ENCODE measurements around the gene CDC42EP4. TPM values are rescaled to one million over a fixed set of nuclear protein-coding genes. Genes with fewer than 3 reads are reported as not detected.

The CDC42EP4 gene
- polyA plus RNA-seq, 1 donor from 2014 or later = 19.4 TPM

GRCh38 chr17:73349647-73350046, 37.8 kb upstream of the CDC42EP4 start:
- H4K20me1 ChIP-seq (ENCODE audit: insufficient read depth) = no peaks in the 10 kb centered on the region
- no peak overlapping the region for H3K4me2 ChIP-seq (ENCODE audit: low read length)
- H3K4me3 ChIP-seq (ENCODE audit: low read length) = no peak overlapping the region
- no peak overlapping the region for H3K27ac ChIP-seq (ENCODE audit: low read length)
- no peaks in the 10 kb centered on the region for H3K27me3 ChIP-seq (ENCODE audit: insufficient read depth, low read depth, low read length)
- H3K36me3 ChIP-seq (ENCODE audit: insufficient read depth, low read length) = no peaks in the 10 kb centered on the region
- no peaks in the 10 kb centered on the region for H3K79me2 ChIP-seq (replicated peaks; ENCODE audit: insufficient read depth, low read length)
- no peaks in the 10 kb centered on the region for H3K9me2 ChIP-seq (ENCODE audit: insufficient read depth, low read length)
- no peak for TF ChIP-seq SMC3 (conservative IDR thresholded peaks at IDR 0.05; ENCODE audit: poor library complexity)
- no peak for TF ChIP-seq POLR2AphosphoS5 (IDR thresholded peaks at IDR 0.05)
- TF ChIP-seq CTCF (IDR thresholded peaks at IDR 0.05; ENCODE audit: poor library complexity, severe bottlenecking) = no peak
- TF ChIP-seq, protein P1, sequence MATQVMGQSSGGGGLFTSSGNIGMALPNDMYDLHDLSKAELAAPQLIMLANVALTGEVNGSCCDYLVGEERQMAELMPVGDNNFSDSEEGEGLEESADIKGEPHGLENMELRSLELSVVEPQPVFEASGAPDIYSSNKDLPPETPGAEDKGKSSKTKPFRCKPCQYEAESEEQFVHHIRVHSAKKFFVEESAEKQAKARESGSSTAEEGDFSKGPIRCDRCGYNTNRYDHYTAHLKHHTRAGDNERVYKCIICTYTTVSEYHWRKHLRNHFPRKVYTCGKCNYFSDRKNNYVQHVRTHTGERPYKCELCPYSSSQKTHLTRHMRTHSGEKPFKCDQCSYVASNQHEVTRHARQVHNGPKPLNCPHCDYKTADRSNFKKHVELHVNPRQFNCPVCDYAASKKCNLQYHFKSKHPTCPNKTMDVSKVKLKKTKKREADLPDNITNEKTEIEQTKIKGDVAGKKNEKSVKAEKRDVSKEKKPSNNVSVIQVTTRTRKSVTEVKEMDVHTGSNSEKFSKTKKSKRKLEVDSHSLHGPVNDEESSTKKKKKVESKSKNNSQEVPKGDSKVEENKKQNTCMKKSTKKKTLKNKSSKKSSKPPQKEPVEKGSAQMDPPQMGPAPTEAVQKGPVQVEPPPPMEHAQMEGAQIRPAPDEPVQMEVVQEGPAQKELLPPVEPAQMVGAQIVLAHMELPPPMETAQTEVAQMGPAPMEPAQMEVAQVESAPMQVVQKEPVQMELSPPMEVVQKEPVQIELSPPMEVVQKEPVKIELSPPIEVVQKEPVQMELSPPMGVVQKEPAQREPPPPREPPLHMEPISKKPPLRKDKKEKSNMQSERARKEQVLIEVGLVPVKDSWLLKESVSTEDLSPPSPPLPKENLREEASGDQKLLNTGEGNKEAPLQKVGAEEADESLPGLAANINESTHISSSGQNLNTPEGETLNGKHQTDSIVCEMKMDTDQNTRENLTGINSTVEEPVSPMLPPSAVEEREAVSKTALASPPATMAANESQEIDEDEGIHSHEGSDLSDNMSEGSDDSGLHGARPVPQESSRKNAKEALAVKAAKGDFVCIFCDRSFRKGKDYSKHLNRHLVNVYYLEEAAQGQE (IDR thresholded peaks at IDR 0.05; ENCODE audit: borderline replicate concordance) = no peak
- no peak for TF ChIP-seq EP300 (conservative IDR thresholded peaks at IDR 0.05; ENCODE audit: poor library complexity, severe bottlenecking)
- no peak for TF ChIP-seq TAF1 (IDR thresholded peaks at IDR 0.05; ENCODE audit: low read depth)
- no peak for TF ChIP-seq EZH2 (IDR thresholded peaks at IDR 0.05; ENCODE audit: borderline replicate concordance, insufficient read depth, low read length, poor library complexity, severe bottlenecking)
- no peak for TF ChIP-seq RAD21 (conservative IDR thresholded peaks at IDR 0.05)
- no peak for TF ChIP-seq MXI1 (conservative IDR thresholded peaks at IDR 0.05; ENCODE audit: poor library complexity, severe bottlenecking)
- no peak overlapping the region for H3K9ac ChIP-seq (ENCODE audit: low read length)
- no peaks in the 10 kb centered on the region for H3K9me3 ChIP-seq (ENCODE audit: low read length)
- no peaks in the 10 kb centered on the region for H3F3A ChIP-seq (ENCODE audit: insufficient read depth, low read length, poor library complexity, severe bottlenecking)
- H2AFZ ChIP-seq (ENCODE audit: low read depth, low read length) = no peak overlapping the region

DNA sequence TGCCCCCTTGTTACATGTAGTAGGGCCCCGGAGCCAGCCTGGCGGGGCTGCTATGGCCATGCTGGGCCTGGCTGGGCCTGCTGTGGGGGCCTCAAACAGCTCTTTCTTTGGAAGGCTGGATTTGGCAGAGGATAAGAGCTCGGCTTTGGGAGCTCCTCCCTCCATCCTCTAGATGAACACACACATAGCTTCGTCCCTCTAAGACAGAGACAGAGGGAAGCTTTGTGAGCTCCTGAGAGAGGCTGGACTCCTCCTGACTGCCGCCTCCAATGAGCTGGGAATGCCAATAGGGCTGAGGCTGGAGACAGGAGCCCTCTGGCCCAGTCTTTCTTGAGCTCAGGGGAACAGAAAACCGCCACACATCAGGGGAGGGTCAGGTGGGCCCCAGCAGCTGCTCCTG, 37.3 kb upstream of the CDC42EP4 start:
- Histone ChIP-seq H3K4me3 (ENCODE audit: low read length) (no peak overlapping the region), H3K36me3 (ENCODE audit: insufficient read depth, low read length) (no peaks in the 10 kb centered on the region), H2AFZ (ENCODE audit: low read depth, low read length) (no peak overlapping the region), H3K79me2 (replicated peaks; ENCODE audit: insufficient read depth, low read length) (no peaks in the 10 kb centered on the region), H3K9ac (ENCODE audit: low read length) (no peak overlapping the region), H3K4me2 (ENCODE audit: low read length) (no peak overlapping the region), H3K9me3 (ENCODE audit: low read length) (no peaks in the 10 kb centered on the region), H3K27me3 (ENCODE audit: insufficient read depth, low read depth, low read length) (no peaks in the 10 kb centered on the region), H3K9me2 (ENCODE audit: insufficient read depth, low read length) (no peaks in the 10 kb centered on the region), H3K27ac (ENCODE audit: low read length) (no peak overlapping the region), H4K20me1 (ENCODE audit: insufficient read depth) (no peaks in the 10 kb centered on the region), H3F3A (ENCODE audit: insufficient read depth, low read length, poor library complexity, severe bottlenecking) (no peaks in the 10 kb centered on the region)
- TF ChIP-seq POLR2AphosphoS5 (IDR thresholded peaks at IDR 0.05) = no peak
- no peak for TF ChIP-seq EZH2 (IDR thresholded peaks at IDR 0.05; ENCODE audit: borderline replicate concordance, insufficient read depth, low read length, poor library complexity, severe bottlenecking)
- TF ChIP-seq MXI1 (conservative IDR thresholded peaks at IDR 0.05; ENCODE audit: poor library complexity, severe bottlenecking) = no peak
- TF ChIP-seq, protein P1 (IDR thresholded peaks at IDR 0.05; ENCODE audit: borderline replicate concordance) = no peak
- no peak for TF ChIP-seq RAD21 (conservative IDR thresholded peaks at IDR 0.05)
- no peak for TF ChIP-seq TAF1 (IDR thresholded peaks at IDR 0.05; ENCODE audit: low read depth)
- TF ChIP-seq CTCF (IDR thresholded peaks at IDR 0.05; ENCODE audit: poor library complexity, severe bottlenecking) = no peak
- TF ChIP-seq EP300 (conservative IDR thresholded peaks at IDR 0.05; ENCODE audit: poor library complexity, severe bottlenecking) = no peak
- no peak for TF ChIP-seq SMC3 (conservative IDR thresholded peaks at IDR 0.05; ENCODE audit: poor library complexity)

All from neural cell (in vitro differentiated cells).